Tongue (tissue), 2 donors: ENCODE results near the gene IARS1. TPM values are rescaled to one million over a fixed set of nuclear protein-coding genes. Genes with fewer than 3 reads are reported as not detected.

Experiments used
- DNase-seq: peaks from one replicate; pipeline ENCODE4 v3.0.0-alpha.2; 2015
- total RNA-seq: library from RNA; depleted of rRNA; stranded (reverse); fragments of >200 nt; gene quantifications from one replicate; pipeline ENCODE4 v1.2.3, GENCODE V29; 2014

Gene IARS1
- total RNA-seq, 1 donor from 2014 or later: 132 TPM

- no peak for DNase-seq
These were observed 1.8 kb upstream of the IARS1 start for GRCh38 chr9:92295240-92295790.

- DNase-seq: peak; percentile 5
These were observed 790 bp upstream of the IARS1 start for GRCh38 chr9:92294297-92294676.

DNA sequence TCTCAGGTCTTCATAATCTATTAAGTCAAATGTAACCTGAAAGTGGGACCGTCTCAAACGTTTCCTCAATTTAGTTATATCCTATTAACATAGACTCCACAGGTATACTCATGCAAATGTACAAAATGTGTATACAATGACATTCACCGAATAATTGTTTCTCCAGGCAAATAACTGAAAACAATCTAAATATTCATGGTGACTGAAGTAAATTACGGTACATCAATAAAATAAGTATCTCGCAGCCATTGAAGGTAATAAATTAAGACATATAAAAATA, 482 bp downstream of the IARS1 start:
- no peak for DNase-seq

DNA sequence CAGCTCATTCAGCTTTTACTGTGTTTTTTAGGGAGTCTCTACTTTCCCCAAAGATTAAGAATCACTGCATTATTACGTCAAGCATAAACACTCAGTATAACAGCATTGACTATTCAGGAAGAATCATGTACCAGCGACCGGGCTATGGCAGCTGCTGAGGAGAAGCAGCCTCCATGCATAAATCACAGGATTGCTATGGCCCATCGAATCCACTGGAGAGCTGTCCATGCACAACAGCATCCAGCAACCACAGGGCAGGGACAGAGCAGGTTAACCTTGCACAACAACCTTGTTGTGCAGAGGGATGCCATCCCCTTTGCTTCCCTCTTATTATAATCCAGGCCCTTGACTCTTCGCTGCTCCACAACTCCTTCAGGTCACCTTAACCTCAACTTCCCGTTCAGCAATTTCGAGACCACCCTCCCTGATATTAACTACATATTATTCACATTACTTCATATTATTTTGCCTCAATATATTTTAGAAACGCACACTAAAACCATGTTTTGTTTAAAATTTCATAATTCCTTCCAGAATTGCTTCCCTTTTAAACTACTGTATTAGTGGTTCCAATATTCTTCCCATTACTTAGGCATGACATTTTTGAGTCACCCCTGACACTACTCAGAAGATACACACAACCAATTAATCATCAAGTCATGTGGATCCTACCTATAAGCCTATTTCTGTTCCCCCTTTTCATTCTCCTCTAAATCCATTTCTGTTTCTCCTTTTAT, 991 bp downstream of the IARS1 start:
- DNase-seq: no peak

GRCh38 chr9:92291577-92291976, 1.9 kb downstream of the IARS1 start:
- DNase-seq: no peak

DNA sequence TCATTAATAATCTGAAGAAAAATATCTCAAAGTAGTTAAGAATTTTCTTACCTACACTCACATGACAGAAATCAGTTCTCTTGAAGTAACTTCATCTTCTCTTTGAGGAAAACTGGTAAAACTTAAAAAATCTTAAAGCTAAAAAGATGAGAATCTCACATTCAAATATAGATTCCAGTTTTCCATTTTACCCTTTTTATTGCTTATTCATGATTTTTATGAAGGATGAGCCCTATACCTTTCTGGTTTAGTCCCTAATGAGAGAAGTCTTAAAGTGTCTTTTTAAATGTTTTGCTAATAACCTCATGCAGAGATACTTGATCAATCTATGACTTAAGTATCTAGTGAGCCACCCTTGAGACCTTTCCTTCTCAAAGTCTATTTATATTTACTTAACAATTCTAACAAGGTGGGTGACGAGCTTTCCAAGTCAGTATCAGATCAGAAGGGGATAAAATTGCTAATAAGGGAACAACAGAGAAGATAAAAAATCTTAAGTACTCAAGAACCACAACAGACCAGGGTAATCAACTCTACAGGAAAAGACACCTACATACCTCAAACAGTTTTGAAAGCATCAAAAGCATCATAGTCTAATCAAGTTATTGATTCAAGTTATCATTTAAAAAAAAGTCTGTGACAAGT, 2.6 kb downstream of the IARS1 start:
- DNase-seq: no peak

DNA sequence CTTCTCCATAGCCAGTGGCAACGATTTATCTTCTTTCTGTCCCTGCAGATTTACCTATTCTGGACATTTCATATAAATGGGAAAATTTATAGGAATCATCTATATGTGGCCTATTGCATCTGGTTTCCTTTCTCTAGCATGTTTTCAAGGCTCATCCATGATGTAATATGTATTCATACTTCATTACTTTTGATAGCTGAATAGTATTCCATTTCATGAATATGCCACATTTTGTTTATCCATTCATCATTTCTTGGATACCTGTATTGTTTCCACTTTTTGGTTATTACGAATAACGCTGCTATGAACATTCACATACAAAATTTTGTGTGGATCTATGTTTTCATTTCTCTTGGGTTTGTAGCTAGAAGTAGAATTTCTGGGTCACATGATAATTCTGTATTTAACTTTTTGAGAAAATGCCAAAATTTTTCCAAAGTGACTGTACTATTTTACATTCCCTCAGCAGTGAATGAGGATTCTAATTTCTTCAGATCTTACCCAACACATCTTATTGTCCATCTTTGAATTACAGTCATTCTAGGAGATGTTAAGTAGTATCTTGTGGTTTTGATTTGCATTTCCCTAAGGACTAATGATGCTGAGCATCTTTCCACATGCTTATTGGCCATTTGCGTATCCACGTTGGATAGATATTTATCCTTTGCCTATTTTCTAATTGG, 3.6 kb downstream of the IARS1 start:
- no peak for DNase-seq

DNA sequence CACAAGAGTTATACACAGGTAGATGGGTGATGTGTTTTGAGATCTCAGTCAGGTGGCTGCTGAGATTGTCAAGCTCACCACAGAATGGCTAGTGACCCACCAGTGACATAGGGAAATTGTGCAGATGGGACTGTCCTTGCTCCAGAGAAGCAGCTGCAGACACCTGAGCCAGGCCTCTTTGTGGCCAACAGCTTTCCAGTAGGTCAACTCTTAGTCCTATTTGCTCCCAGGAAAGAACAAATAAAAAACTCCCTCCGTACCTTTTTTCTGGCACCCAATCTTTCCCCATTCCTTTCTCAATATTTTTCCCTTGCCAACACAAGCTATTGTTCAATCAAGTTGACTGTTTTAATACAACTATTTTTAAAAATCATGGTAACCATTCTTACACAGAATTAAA, 14.2 kb downstream of the IARS1 start:
- DNase-seq: no peak

- no peak for DNase-seq
These were observed 15.4 kb downstream of the IARS1 start for GRCh38 chr9:92278110-92278509.

GRCh38 chr9:92276331-92277032, 17.0 kb downstream of the IARS1 start:
- no peak for DNase-seq

DNA sequence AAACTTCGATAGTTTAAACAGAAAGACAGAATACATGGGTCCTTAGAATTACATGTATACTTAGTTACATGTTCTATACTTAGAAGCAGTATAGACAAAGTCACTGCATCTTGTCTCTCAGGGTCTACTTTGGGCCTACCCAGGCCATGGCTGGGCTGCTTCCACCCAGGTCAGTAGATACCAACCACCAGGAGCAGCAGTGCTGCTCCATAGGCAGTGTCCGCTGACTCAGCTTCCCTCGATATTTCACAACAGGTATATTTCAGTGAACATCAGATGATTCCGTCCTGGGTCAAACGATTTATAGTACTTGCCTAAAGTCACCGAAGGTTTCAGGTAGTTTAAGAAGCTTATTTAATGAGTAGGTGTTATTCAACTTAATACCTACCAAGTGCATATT, 18.0 kb downstream of the IARS1 start:
- no peak for DNase-seq

DNA sequence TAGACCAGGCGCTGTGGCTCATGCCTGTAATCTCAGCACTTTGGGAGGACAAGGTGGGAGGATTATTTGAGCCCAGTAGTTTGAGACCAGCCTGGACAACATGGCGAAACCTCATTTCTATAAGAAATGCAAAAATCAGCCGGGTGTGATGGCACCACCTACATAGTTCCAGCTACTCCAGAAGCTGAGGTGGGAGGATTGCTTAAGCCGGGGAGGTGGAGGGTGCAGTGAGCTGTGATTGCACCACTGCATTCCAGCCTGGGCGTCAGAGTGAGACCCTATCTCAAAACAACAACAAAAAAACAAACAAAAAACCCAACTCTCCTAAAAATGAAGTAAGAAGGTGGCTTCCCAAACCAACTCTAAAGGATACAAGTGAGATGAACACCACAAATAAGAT, 23.0 kb downstream of the IARS1 start:
- no peak for DNase-seq

DNA sequence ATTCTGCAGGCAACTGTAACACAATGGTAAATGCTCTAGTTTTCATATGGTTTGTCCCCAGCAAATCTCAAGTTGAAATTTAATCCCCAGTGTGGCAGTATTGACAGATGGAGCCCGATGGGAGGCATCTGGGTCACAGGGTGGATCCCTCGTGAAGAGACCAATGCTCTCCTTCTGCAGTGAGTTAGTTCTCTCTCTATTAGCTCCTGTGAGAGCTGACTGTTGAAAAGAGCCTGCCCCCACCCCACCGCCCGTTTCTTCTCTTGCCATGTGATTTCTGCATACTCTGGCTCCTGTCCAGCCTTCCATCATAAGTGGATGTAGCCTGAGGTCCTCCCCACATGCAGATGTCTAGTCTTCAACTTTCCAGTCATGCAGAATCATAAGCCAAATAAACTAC, 27.0 kb downstream of the IARS1 start:
- no peak for DNase-seq

DNA sequence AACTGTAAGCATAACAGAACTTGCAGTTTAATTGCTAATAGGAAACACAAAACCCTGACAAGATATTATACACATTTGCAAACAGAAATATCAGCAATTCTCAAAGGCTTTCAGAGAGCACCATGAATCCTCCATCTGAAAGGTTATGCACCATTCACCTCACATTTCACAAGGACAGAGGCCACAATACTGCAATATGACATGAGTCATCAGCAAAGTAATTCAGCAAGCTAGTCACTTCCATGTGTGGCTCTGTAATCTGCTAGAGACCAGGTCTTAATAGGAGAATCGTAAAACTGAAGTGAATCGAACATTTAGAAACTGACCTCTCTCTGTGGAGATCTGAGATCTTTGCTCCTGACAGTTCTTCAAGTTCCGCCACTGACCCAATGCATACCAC, 28.3 kb downstream of the IARS1 start:
- no peak for DNase-seq

DNA sequence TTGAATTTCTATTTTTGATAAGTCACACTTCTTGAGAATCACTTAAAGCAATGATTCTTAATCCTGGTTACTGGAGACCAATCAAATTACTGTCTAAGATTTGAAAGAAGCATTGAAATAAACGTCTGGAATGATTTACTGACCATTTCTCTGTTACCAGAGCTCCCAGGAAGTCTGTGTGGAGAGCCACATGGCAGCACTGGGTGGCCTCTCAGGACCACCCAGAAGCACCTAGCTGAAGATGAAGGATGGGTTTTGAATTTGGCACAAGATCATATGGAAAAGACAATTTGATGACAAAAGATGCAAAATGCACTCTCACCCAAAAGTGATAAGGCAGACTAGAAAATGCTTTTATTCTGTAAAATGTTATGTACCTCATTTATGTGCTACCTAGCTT, 30.4 kb downstream of the IARS1 start:
- no peak for DNase-seq

DNA sequence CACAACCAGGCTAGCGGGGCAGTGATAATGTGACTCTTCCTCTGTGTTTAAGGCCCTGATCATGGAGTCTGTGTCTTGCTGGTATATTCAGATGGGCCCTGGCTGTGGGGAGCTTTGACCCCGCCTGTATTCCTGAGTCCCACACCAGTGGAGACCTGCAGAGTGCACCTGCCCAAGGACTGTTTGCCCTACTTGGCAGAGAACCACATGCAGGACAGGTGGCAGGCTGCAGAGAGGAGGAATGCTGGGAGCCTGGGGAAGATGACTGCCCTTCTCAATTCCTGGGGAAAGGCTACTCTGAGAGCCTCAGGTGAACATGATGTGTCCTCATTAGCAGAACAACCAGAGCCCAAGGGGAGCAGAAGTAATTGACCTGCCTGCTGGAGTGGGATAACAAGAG, 36.2 kb downstream of the IARS1 start:
- no peak for DNase-seq

DNA sequence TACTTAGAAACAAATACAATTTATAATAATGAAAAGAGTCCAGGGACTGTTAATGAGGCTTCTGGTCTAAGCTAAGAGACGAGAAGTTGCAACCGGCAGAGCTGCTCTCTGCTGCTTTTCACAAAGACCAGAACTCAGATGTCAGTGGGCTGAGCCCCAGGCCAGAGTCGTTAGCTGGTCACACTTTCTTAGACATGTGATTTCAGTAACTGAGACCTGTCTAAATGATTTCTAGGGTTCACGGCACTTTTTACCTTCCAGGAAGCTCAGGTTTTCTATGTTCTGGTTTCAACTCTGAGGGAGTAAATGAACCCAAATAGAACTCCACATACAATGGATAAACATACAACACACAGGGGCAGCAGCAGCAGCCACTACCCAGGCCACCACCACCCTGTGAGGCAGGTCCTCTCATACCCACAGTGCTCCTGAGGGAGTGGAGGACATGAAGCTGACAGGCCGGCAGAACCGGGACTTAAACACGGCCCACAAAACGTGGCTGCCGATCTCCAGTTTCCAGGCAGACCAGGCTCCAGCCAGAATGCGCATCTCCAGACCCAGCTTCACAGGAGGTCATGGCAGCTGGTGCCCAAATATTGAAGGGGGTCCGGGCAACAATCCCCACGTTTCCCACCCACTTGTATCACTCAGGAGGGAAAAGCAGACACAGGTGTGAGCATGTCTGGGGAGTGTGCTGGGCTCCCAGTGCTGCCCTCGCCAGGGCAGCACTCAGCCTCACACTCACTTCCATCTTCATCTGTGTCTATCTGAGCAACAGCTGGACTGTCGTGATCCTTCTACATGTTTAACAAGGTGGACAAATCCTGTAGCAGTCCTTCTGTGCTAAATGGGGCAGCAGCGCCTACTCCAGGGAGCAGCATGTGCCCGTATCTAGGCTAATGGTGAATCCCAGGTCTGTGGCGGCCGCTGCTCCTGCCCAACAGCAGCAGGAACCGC, 38.8 kb downstream of the IARS1 start:
- DNase-seq: no peak

DNA sequence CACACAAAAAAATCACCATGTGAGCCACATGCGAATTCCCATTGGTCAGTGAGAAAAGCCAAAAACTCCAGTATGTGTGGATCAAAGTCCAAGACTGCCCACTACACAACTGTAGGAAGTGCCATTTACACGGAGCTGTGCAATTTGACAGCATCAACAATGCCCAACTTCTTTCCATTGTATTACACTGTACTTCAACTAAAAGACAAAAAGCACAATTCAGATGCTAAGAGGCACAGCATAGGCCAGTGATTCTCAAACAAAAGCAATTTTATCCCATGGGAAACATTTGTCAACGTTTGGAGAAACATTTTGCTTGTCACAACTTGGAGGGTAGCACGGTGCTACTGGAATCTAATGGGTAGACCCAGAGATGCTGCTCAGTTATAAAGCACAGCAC, 39.8 kb downstream of the IARS1 start:
- DNase-seq: no peak

DNA sequence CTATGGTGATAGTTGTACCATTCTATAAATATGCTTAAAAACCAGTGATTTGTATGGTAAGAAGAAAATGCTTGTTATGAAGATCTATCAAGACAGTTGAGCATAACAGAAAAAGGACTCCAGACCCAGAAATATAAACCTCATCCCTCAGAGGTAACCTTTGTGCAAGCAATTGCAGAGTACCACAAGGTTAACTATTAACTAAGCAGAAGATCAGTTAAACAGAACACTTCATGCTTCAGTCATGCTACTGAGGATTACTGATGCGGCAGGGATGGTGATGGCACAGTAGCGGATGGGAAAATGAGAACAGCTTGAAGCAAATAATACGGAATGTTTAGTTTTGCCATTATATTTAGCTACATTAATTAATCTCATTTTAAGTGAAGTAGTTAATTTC, 45.5 kb downstream of the IARS1 start:
- DNase-seq: no peak

DNA sequence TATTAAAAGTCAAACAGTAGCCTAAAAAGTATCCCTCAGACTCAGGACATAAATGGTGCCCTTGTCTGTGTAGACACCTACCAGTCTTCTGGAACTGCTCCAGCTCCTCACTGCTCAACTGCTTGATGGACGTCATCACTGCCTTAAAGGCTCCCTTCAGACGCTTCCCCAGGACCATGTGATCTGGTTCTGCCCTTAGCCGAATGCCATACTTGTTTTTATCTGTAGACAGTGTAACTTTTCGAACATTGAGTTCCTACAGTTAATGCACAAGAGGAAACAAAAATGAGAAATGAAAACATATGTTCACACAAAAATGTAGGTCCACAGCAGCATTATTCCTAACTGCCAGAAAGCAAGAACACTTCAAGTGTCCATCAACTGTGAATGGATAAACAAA, 46.2 kb downstream of the IARS1 start:
- DNase-seq: no peak

- DNase-seq: no peak
These were observed 48.3 kb downstream of the IARS1 start for GRCh38 chr9:92245005-92245797.
